ENCODE results near the gene GALNT15. TPM values are rescaled to one million over a fixed set of nuclear protein-coding genes. Genes with fewer than 3 reads are reported as not detected.

The GALNT15 gene
- polyA plus RNA-seq, 2 donors = 2.8 to 7.9 TPM

DNA sequence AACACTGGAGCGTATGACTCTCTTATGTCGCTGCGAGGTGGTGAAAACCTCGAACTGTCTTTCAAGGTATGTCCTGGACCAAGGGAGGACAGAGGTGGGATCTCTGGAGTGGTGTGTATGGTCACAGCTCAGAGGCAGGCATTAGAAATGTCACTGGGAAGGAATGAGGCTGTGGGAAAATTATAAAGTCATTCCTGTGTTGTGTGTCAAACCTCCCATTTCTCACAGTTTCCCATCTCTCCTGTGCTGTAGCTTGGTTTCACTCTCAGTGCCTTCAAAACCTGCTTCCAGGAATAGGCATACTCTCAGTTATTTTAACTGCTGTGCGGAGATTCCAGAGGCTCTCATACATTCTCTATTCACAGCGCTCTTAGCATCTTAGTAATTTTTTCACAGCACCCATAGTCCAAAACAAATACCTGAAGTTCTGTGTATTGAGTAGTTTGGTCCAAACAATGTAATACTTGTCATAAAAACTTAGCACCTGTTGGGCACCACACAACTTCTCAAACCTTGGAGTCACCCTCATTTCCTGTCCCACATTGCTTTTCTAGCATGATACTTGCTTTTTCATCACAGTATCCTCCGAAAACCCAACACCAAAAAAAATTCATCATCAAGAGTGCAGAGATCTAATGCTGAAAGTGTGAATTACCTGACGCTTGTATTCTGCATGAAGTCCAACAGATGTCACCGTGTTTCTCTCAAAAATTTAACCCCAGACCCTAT lies 36.9 kb downstream of the GALNT15 start:
- no peaks in the 10 kb centered on the region for H3K36me3 ChIP-seq (ENCODE audit: control insufficient read depth in 2 of 2, insufficient read depth in 2 of 2, low read length in 1 of 2)
- H3K9me3 ChIP-seq (ENCODE audit: control insufficient read depth in 2 of 2, insufficient read depth in 1 of 2, low read depth in 1 of 2, low read length in 1 of 2) = no peaks in the 10 kb centered on the region
- H3K27me3 ChIP-seq (ENCODE audit: control insufficient read depth in 1 of 2, insufficient read depth in 2 of 2, low read length in 2 of 2) = peaks cover 0 to 2% of the 10 kb centered on the region in 2 donors
- no peak overlapping the region for H3K27ac ChIP-seq (ENCODE audit: low read depth in 2 of 2, low read length in 1 of 2)
- no peaks in the 10 kb centered on the region for H3K4me1 ChIP-seq (ENCODE audit: control insufficient read depth in 2 of 2, insufficient read depth in 2 of 2, low read length in 1 of 2)
- H3K4me3 ChIP-seq (ENCODE audit: low read depth in 1 of 2, low read length in 2 of 2) = no peak overlapping the region
- 86% methylated on average over 9 of the region's 9 CpGs for WGBS, 2 donors

DNA sequence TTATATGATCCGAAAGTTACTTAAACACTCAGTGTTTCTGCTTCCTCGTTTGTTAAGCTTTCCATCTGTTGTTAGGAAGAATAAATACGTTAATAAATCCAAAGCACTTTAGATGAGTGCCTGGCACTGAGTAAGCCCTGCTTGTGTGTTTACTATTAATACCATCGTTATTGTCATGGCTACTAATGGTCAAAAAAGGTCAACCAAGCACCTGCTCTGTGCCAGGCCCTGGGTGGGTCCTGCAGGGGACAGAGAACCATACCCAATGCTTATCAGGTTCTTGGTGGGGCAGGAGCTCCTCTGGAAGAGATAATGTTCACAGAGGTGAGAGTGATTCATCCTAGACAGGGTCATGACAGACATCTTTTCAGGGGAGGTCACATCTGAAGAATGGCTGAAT lies 39.9 kb downstream of the GALNT15 start:
- Histone ChIP-seq H3K4me1 (ENCODE audit: control insufficient read depth in 2 of 2, insufficient read depth in 2 of 2, low read length in 1 of 2) (no peaks in the 10 kb centered on the region), H3K27me3 (ENCODE audit: control insufficient read depth in 1 of 2, insufficient read depth in 2 of 2, low read length in 2 of 2) (no peaks in the 10 kb centered on the region), H3K9me3 (ENCODE audit: control insufficient read depth in 2 of 2, insufficient read depth in 1 of 2, low read depth in 1 of 2, low read length in 1 of 2) (no peaks in the 10 kb centered on the region), H3K36me3 (ENCODE audit: control insufficient read depth in 2 of 2, insufficient read depth in 2 of 2, low read length in 1 of 2) (no peaks in the 10 kb centered on the region), H3K4me3 (ENCODE audit: low read depth in 1 of 2, low read length in 2 of 2) (no peak overlapping the region), H3K27ac (ENCODE audit: low read depth in 2 of 2, low read length in 1 of 2) (no peak overlapping the region)
- 67 to 79% methylated on average over 4 of the region's 4 CpGs for WGBS, 2 donors

DNA sequence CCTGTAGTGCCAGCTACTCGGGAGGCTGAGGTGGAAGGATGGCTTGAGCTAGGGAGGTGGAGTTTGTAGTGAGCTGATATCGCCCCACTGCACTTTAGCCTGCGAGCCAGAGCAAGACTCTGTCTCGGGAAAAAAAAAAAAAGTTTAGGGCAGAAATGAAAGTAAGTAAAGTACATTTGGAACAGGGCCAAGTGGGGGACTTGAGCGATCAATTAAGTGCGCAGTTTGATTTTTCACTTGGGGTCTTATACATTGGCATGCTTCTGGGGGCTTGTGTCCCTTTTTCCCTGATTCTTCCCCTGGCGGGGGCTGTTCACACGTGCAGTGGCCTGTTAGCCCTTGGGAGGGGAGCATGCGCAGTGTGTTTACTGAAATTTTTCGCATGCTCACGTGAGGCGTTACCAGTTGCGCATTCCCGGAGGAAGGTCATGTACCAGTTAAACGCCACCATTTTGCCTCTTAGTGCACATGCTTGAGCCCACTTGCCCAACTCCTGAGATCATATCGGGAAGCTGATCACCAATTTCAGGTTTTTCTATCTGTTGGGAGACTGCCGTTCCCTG lies 42.0 kb downstream of the GALNT15 start:
- 86 to 92% methylated on average over 17 of the region's 17 CpGs for WGBS, 2 donors
- H3K36me3 ChIP-seq (ENCODE audit: control insufficient read depth in 2 of 2, insufficient read depth in 2 of 2, low read length in 1 of 2) = no peaks in the 10 kb centered on the region
- H3K4me3 ChIP-seq (ENCODE audit: low read depth in 1 of 2, low read length in 2 of 2) = no peak overlapping the region
- H3K27me3 ChIP-seq (ENCODE audit: control insufficient read depth in 1 of 2, insufficient read depth in 2 of 2, low read length in 2 of 2) = no peaks in the 10 kb centered on the region
- no peak overlapping the region for H3K27ac ChIP-seq (ENCODE audit: low read depth in 2 of 2, low read length in 1 of 2)
- no peaks in the 10 kb centered on the region for H3K9me3 ChIP-seq (ENCODE audit: control insufficient read depth in 2 of 2, insufficient read depth in 1 of 2, low read depth in 1 of 2, low read length in 1 of 2)
- no peaks in the 10 kb centered on the region for H3K4me1 ChIP-seq (ENCODE audit: control insufficient read depth in 2 of 2, insufficient read depth in 2 of 2, low read length in 1 of 2)

DNA sequence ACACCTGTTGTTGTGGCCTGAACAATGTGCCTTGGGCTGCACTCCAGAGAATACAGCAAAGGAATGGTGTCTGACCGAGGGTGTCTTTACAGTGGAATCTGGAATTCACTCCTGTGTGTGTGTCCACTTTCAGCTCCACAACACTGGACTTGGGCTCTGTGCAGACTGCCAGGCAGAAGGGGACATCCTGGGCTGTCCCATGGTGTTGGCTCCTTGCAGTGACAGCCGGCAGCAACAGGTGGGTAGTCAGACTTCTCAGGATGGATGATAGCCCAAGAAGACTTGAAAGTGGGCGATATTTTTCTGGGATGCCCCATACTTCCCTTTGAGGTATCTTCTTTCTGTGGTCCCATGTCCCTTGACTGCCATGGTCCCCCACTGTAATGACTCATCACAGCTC lies 45.3 kb downstream of the GALNT15 start:
- no peaks in the 10 kb centered on the region for H3K4me1 ChIP-seq (ENCODE audit: control insufficient read depth in 2 of 2, insufficient read depth in 2 of 2, low read length in 1 of 2)
- H3K27me3 ChIP-seq (ENCODE audit: control insufficient read depth in 1 of 2, insufficient read depth in 2 of 2, low read length in 2 of 2) = no peaks in the 10 kb centered on the region
- H3K4me3 ChIP-seq (ENCODE audit: low read depth in 1 of 2, low read length in 2 of 2) = no peak overlapping the region
- 93 to 98% methylated on average over 3 of the region's 3 CpGs for WGBS, 2 donors
- no peak overlapping the region for H3K27ac ChIP-seq (ENCODE audit: low read depth in 2 of 2, low read length in 1 of 2)
- H3K36me3 ChIP-seq (ENCODE audit: control insufficient read depth in 2 of 2, insufficient read depth in 2 of 2, low read length in 1 of 2) = no peaks in the 10 kb centered on the region
- H3K9me3 ChIP-seq (ENCODE audit: control insufficient read depth in 2 of 2, insufficient read depth in 1 of 2, low read depth in 1 of 2, low read length in 1 of 2) = no peaks in the 10 kb centered on the region

DNA sequence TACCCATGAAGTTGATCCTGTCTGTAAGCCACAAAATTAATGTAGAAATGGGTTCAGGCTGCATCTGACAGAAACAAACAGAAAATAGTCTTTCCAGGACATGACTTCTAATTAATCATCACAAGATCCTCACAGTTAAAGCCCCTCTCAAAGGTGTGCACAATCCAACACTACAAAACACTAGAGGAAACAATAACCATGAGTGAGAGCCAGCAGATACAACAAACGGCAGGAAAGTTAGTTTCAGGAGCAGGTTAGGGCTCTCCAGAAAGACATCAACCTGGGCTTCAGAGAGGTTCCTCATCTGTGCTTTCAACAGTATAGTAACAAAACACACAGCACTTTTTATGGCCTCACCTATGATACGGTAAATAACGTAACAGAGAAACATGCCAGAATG lies 47.5 kb downstream of the GALNT15 start:
- 76 to 82% methylated on average over 3 of the region's 3 CpGs for WGBS, 2 donors
- no peak overlapping the region for H3K4me3 ChIP-seq (ENCODE audit: low read depth in 1 of 2, low read length in 2 of 2)
- H3K4me1 ChIP-seq (ENCODE audit: control insufficient read depth in 2 of 2, insufficient read depth in 2 of 2, low read length in 1 of 2) = no peaks in the 10 kb centered on the region
- H3K9me3 ChIP-seq (ENCODE audit: control insufficient read depth in 2 of 2, insufficient read depth in 1 of 2, low read depth in 1 of 2, low read length in 1 of 2) = no peaks in the 10 kb centered on the region
- H3K27me3 ChIP-seq (ENCODE audit: control insufficient read depth in 1 of 2, insufficient read depth in 2 of 2, low read length in 2 of 2) = no peaks in the 10 kb centered on the region
- H3K27ac ChIP-seq (ENCODE audit: low read depth in 2 of 2, low read length in 1 of 2) = no peak overlapping the region
- H3K36me3 ChIP-seq (ENCODE audit: control insufficient read depth in 2 of 2, insufficient read depth in 2 of 2, low read length in 1 of 2) = no peaks in the 10 kb centered on the region

DNA sequence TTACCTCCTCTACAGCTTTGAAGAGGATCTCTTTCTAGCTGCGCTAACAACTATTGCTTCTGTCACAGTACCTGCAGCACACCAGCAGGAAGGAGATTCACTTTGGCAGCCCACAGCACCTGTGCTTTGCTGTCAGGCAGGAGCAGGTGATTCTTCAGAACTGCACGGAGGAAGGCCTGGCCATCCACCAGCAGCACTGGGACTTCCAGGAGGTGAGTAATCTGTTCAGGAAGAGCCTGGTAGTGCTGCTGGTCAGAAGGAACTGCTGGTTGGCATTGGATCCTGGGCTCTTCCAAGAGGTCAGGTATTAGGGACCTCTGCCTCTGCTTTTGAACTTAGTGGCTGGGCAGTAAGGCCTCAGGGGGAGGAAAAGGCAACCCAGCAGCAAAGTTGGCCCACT lies 48.1 kb downstream of the GALNT15 start:
- no peaks in the 10 kb centered on the region for H3K9me3 ChIP-seq (ENCODE audit: control insufficient read depth in 2 of 2, insufficient read depth in 1 of 2, low read depth in 1 of 2, low read length in 1 of 2)
- no peaks in the 10 kb centered on the region for H3K27me3 ChIP-seq (ENCODE audit: control insufficient read depth in 1 of 2, insufficient read depth in 2 of 2, low read length in 2 of 2)
- H3K36me3 ChIP-seq (ENCODE audit: control insufficient read depth in 2 of 2, insufficient read depth in 2 of 2, low read length in 1 of 2) = no peaks in the 10 kb centered on the region
- WGBS, 2 donors = 74 to 78% methylated on average over 2 of the region's 2 CpGs
- no peaks in the 10 kb centered on the region for H3K4me1 ChIP-seq (ENCODE audit: control insufficient read depth in 2 of 2, insufficient read depth in 2 of 2, low read length in 1 of 2)
- H3K4me3 ChIP-seq (ENCODE audit: low read depth in 1 of 2, low read length in 2 of 2) = no peak overlapping the region
- no peak overlapping the region for H3K27ac ChIP-seq (ENCODE audit: low read depth in 2 of 2, low read length in 1 of 2)

DNA sequence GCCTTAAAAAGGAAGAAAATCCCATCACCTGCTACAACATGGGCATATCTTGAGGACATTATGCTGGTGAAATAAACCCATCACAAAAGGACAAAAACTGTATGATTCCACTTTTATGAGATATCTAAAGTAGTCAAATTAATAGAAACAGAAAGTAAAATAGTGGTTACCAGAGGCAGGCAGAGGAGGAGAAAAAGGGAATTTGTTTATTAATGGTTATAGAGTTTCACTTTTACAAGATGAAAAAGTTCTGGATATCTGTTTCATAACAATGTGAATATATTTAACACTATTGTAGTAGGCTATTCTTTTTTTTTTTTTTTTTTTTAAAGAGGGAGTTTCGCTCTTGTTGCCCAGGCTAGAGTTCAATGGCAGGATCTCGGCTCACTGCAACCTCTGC lies 49.8 kb downstream of the GALNT15 start:
- Histone ChIP-seq H3K36me3 (ENCODE audit: control insufficient read depth in 2 of 2, insufficient read depth in 2 of 2, low read length in 1 of 2) (no peaks in the 10 kb centered on the region), H3K9me3 (ENCODE audit: control insufficient read depth in 2 of 2, insufficient read depth in 1 of 2, low read depth in 1 of 2, low read length in 1 of 2) (no peaks in the 10 kb centered on the region), H3K4me3 (ENCODE audit: low read depth in 1 of 2, low read length in 2 of 2) (no peak overlapping the region), H3K4me1 (ENCODE audit: control insufficient read depth in 2 of 2, insufficient read depth in 2 of 2, low read length in 1 of 2) (no peaks in the 10 kb centered on the region), H3K27me3 (ENCODE audit: control insufficient read depth in 1 of 2, insufficient read depth in 2 of 2, low read length in 2 of 2) (peaks cover 0 to 2% of the 10 kb centered on the region in 2 donors), H3K27ac (ENCODE audit: low read depth in 2 of 2, low read length in 1 of 2) (no peak overlapping the region)
- WGBS, 2 donors = 96% methylated on average over 2 of the region's 2 CpGs

DNA sequence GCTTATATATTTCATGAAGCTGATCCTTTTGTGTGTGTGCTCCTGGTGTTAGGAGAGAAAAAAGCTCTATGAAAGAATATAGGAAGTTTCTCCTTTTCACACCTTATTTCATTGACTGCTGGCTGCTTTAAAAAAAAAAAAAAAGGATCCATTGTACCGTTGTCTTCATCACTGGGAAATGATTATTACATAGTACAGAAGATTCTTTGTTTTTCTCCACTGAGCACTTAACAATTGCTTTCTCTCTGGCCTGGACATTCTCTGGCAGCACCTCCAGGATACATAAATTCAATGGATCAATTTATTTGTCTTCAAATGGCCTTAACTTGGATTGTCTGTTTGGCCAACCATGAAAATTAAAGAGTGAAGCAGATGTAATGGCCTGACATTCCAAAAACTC lies 53.1 kb downstream of the GALNT15 start:
- H3K27ac ChIP-seq (ENCODE audit: low read depth in 2 of 2, low read length in 1 of 2) = no peak overlapping the region
- 63 to 65% methylated on average over 1 of the region's 1 CpG for WGBS, 2 donors
- H3K36me3 ChIP-seq (ENCODE audit: control insufficient read depth in 2 of 2, insufficient read depth in 2 of 2, low read length in 1 of 2) = no peaks in the 10 kb centered on the region
- H3K27me3 ChIP-seq (ENCODE audit: control insufficient read depth in 1 of 2, insufficient read depth in 2 of 2, low read length in 2 of 2) = peaks cover 0 to 2% of the 10 kb centered on the region in 2 donors
- H3K9me3 ChIP-seq (ENCODE audit: control insufficient read depth in 2 of 2, insufficient read depth in 1 of 2, low read depth in 1 of 2, low read length in 1 of 2) = no peaks in the 10 kb centered on the region
- no peaks in the 10 kb centered on the region for H3K4me1 ChIP-seq (ENCODE audit: control insufficient read depth in 2 of 2, insufficient read depth in 2 of 2, low read length in 1 of 2)
- no peak overlapping the region for H3K4me3 ChIP-seq (ENCODE audit: low read depth in 1 of 2, low read length in 2 of 2)

DNA sequence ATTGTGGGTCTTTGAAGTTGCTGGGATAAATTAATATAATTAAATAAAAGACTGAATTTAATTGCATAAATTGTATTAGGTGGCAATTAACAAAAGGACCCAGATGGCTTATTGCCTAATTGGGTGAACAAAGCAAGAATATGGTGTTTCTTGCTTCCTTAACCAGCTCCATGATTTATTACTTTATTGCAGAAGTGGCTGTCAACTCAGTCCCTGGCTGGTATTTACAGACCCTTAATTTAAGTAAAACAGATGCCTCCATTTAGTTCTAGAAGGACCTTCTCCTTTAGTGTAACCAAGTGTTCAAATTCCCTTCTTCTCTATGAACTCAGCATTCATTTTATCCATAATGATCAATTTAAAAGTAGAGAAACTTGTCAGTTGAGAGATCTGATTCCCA lies 55.2 kb downstream of the GALNT15 start:
- H3K9me3 ChIP-seq (ENCODE audit: control insufficient read depth in 2 of 2, insufficient read depth in 1 of 2, low read depth in 1 of 2, low read length in 1 of 2) = no peaks in the 10 kb centered on the region
- H3K36me3 ChIP-seq (ENCODE audit: control insufficient read depth in 2 of 2, insufficient read depth in 2 of 2, low read length in 1 of 2) = no peaks in the 10 kb centered on the region
- no peak overlapping the region for H3K4me3 ChIP-seq (ENCODE audit: low read depth in 1 of 2, low read length in 2 of 2)
- H3K4me1 ChIP-seq (ENCODE audit: control insufficient read depth in 2 of 2, insufficient read depth in 2 of 2, low read length in 1 of 2) = no peaks in the 10 kb centered on the region
- H3K27me3 ChIP-seq (ENCODE audit: control insufficient read depth in 1 of 2, insufficient read depth in 2 of 2, low read length in 2 of 2) = peaks cover 0 to 2% of the 10 kb centered on the region in 2 donors
- H3K27ac ChIP-seq (ENCODE audit: low read depth in 2 of 2, low read length in 1 of 2) = no peak overlapping the region

DNA sequence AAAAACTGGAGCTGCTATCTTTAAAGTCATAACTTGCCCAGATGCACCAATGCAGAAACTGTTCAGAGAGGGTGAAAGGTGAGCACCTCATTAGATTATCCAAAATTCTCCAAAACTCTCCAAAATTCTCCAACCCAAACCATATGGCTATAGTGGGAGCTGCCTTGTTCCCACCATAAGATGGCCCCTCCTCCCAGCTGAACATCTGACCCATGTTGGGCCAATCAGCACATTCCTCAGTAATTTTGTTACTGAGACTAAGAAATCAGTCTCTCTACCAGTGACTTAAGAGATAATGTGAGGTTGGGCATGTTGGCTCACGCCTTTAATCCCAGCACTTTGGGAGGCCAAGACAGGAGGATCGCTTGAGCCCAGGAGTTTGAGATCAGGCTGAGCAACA lies 57.5 kb downstream of the GALNT15 start:
- WGBS, 2 donors = 94 to 95% methylated on average over 2 of the region's 2 CpGs
- Histone ChIP-seq H3K9me3 (ENCODE audit: control insufficient read depth in 2 of 2, insufficient read depth in 1 of 2, low read depth in 1 of 2, low read length in 1 of 2) (no peaks in the 10 kb centered on the region), H3K27ac (ENCODE audit: low read depth in 2 of 2, low read length in 1 of 2) (no peak overlapping the region), H3K27me3 (ENCODE audit: control insufficient read depth in 1 of 2, insufficient read depth in 2 of 2, low read length in 2 of 2) (peaks cover 0 to 2% of the 10 kb centered on the region in 2 donors), H3K4me3 (ENCODE audit: low read depth in 1 of 2, low read length in 2 of 2) (no peak overlapping the region), H3K4me1 (ENCODE audit: control insufficient read depth in 2 of 2, insufficient read depth in 2 of 2, low read length in 1 of 2) (no peaks in the 10 kb centered on the region), H3K36me3 (ENCODE audit: control insufficient read depth in 2 of 2, insufficient read depth in 2 of 2, low read length in 1 of 2) (no peaks in the 10 kb centered on the region)

Measured in esophagus (tissue), 2 donors.